CD14-positive monocyte (primary cell): ENCODE results near the gene STARD4. TPM values are rescaled to one million over a fixed set of nuclear protein-coding genes. Genes with fewer than 3 reads are reported as not detected.

Experiments used
- DNase-seq, 3 donors: peaks; one replicate each; pipeline ENCODE4 v3.0.0-alpha.2; 2011 to 2022
- H2AFZ ChIP-seq: 2 replicates; pipeline ENCODE4 v1.6.0; 2012; ENCODE audit warnings: mild to moderate bottlenecking, low read depth, low read length, inconsistent platforms; ENCODE audit not compliant: insufficient read depth, poor library complexity, severe bottlenecking
- H3K27ac ChIP-seq, 2 donors: 1 replicate in 1 of 2; 2 replicates in 1 of 2; pipeline ENCODE4 v1.5.1; 2012 to 2013; ENCODE audit warnings: low read length in 2 of 2, control low read depth in 1 of 2, inconsistent platforms in 1 of 2, low read depth in 1 of 2, mild to moderate bottlenecking in 1 of 2
- H3K27me3 ChIP-seq, 2 donors: one replicate each; pipeline versions ENCODE4 v1.6.0 to v1.6.1; 2011 to 2013; ENCODE audit warnings: low read length in 2 of 2; ENCODE audit not compliant: control insufficient read depth in 2 of 2, insufficient read depth in 2 of 2
- H3K36me3 ChIP-seq, 2 donors: replicated peaks in 1 of 2; 1 replicate in 1 of 2; 2 replicates in 1 of 2; pipeline versions ENCODE4 v1.5.1 to v1.6.1; 2012 to 2013; ENCODE audit warnings: low read length in 2 of 2, control low read depth in 1 of 2, inconsistent platforms in 1 of 2, mild to moderate bottlenecking in 1 of 2; ENCODE audit not compliant: insufficient read depth in 2 of 2, control insufficient read depth in 1 of 2
- H3K4me1 ChIP-seq, 2 donors: 1 replicate in 1 of 2; 2 replicates in 1 of 2; pipeline versions ENCODE4 v1.5.1 to v1.6.1; 2012 to 2013; ENCODE audit warnings: low read length in 2 of 2, control low read depth in 1 of 2, inconsistent platforms in 1 of 2, mild to moderate bottlenecking in 1 of 2, moderate library complexity in 1 of 2; ENCODE audit not compliant: insufficient read depth in 2 of 2, control insufficient read depth in 1 of 2
- H3K4me2 ChIP-seq: replicated peaks from 2 replicates; pipeline ENCODE3; 2012; ENCODE audit warnings: low read length, moderate library complexity, mild to moderate bottlenecking; ENCODE audit not compliant: poor library complexity, severe bottlenecking; ENCODE audit errors: extremely low read depth
- H3K4me3 ChIP-seq, 3 experiments: fragments of 200-600 bp in 1 of 3; sonication (generic) in 1 of 3; replicated peaks in 1 of 3; 1 replicate in 2 of 3; 2 replicates in 1 of 3; pipeline ENCODE4 v1.5.1; 2011 to 2013; ENCODE audit warnings: low read length in 3 of 3, mild to moderate bottlenecking in 3 of 3, control low read depth in 2 of 3, low read depth in 2 of 3, inconsistent platforms in 1 of 3, moderate library complexity in 1 of 3
- H3K79me2 ChIP-seq: 2 replicates; pipeline ENCODE4 v1.6.0; 2012; ENCODE audit warnings: mild to moderate bottlenecking, control low read depth, inconsistent platforms, low read length, moderate library complexity; ENCODE audit not compliant: insufficient read depth
- H3K9ac ChIP-seq: 2 replicates; pipeline ENCODE4 v1.6.0; 2017; ENCODE audit warnings: low read length, mild to moderate bottlenecking; ENCODE audit not compliant: insufficient read depth, poor library complexity, severe bottlenecking
- H3K9me3 ChIP-seq, 2 donors: replicated peaks in 1 of 2; 1 replicate in 1 of 2; 2 replicates in 1 of 2; pipeline versions ENCODE4 v1.5.1 to v1.6.1; 2012 to 2013; ENCODE audit warnings: low read length in 2 of 2, control low read depth in 1 of 2; ENCODE audit not compliant: control insufficient read depth in 1 of 2, insufficient read depth in 1 of 2
- H4K20me1 ChIP-seq: 2 replicates; pipeline ENCODE4 v1.6.0; 2012; ENCODE audit warnings: mild to moderate bottlenecking, low read length, control low read depth, moderate library complexity; ENCODE audit not compliant: insufficient read depth
- H3K27ac Mint-ChIP-seq, 7 donors: one replicate each; pipeline ENCODE4 v1.8.0; 2020; ENCODE audit warnings: mild to moderate bottlenecking in 7 of 7, mixed read lengths in 7 of 7, moderate library complexity in 6 of 7, inconsistent platforms in 2 of 7
- H3K27me3 Mint-ChIP-seq, 3 donors: one replicate each; pipeline ENCODE4 v1.8.0; 2021 to 2022; ENCODE audit warnings: low read depth in 3 of 3, mild to moderate bottlenecking in 3 of 3, mixed read lengths in 3 of 3, moderate library complexity in 3 of 3, inconsistent platforms in 1 of 3
- H3K36me3 Mint-ChIP-seq, 2 donors: one replicate each; pipeline ENCODE4 v1.8.0; 2020; ENCODE audit warnings: mixed read lengths in 2 of 2, inconsistent platforms in 1 of 2, mild to moderate bottlenecking in 1 of 2
- H3K4me1 Mint-ChIP-seq: one replicate; pipeline ENCODE4 v1.8.0; 2020; ENCODE audit warnings: mild to moderate bottlenecking, mixed read lengths
- H3K4me3 Mint-ChIP-seq, 2 donors: one replicate each; pipeline ENCODE4 v1.8.0; 2020; ENCODE audit warnings: mild to moderate bottlenecking in 2 of 2, mixed read lengths in 2 of 2, moderate library complexity in 1 of 2
- H3K9me3 Mint-ChIP-seq, 7 donors: one replicate each; pipeline ENCODE4 v1.8.0; 2020 to 2022; ENCODE audit warnings: mixed read lengths in 7 of 7, mild to moderate bottlenecking in 6 of 7, moderate library complexity in 6 of 7, inconsistent platforms in 2 of 7
- CTCF ChIP-seq: fragments of 200-600 bp; IDR thresholded peaks from one replicate; pipeline ENCODE4 v1.8.0; 2022; ENCODE audit warnings: antibody characterized with exemption, mild to moderate bottlenecking
- WGBS: methylation state at CpG from one replicate; pipeline ENCODE4 v1.1.5; 2013; ENCODE audit warnings: missing lambda C conversion rate; ENCODE audit not compliant: insufficient coverage; 5-methylcytosine and 5-hydroxymethylcytosine counted together
- intact Hi-C, 2 donors: fragments of 100-400 bp; cut with micrococcal nuclease; formaldehyde crosslinking; loops; one replicate each; pipeline versions ENCODE4 v1.15.0 to v1.15.1; 2023
- polyA minus RNA-seq: library from RNA; depleted of rRNA, polyadenylated mRNA; stranded (reverse); fragments of >200 nt; gene quantifications from 2 replicates; pipeline ENCODE4 v1.2.3, GENCODE V29; 2012
- polyA plus RNA-seq, 3 donors: library from polyadenylated mRNA; depleted of rRNA in 1 of 3; unstranded in 2 of 3; stranded (reverse) in 1 of 3; fragments of 300-500 nt in 2 of 3; fragments of >200 nt in 1 of 3; fragmentation: Illumina TruSeq in 2 of 3; gene quantifications; 1 replicate in 2 of 3; 2 replicates in 1 of 3; pipeline ENCODE4 v1.2.3, GENCODE V29; 2012 to 2021
- total RNA-seq, 12 experiments: library from RNA in 1 of 12; stranded (reverse) in 1 of 12; fragments of 120-200 nt in 1 of 12; gene quantifications; one replicate each; pipeline ENCODE4 v1.2.4 and lab custom pipeline; 2013 to 2026; ENCODE audit warnings: mixed read lengths in 6 of 12, inconsistent platforms in 1 of 12

Gene STARD4
- 14.9 TPM for total RNA-seq (2013)
- polyA plus RNA-seq (1 to 10 TPM; 6.4 to 7.7 (median 6.7) TPM), polyA minus RNA-seq (4.1 and 6.2 TPM in 2 replicates), total RNA-seq (lab: John Stamatoyannopoulos, UW) (72.7 to 177 (median 132) reads per million in 11 experiments)

- intact Hi-C loops = no loop called here
- H3K4me2 ChIP-seq = peak within 1 kb of the TSS; percentile 75
- Mint-ChIP-seq H3K36me3 (peaks cover 0 to 2% of the 10 kb centered on the region in 2 donors), H3K9me3 (no peaks in the 10 kb centered on the region), H3K27ac (peak within 1 kb of the TSS; percentile 89 to 97 (median 92)), H3K4me3 (peak within 1 kb of the TSS; percentile 97 to 98), H3K4me1 (peaks cover 28% of the 10 kb centered on the region), H3K27me3 (peaks cover 0 to 2% (median 1%) of the 10 kb centered on the region in 3 donors)
- peak; percentile 89 to 96 (median 89) for DNase-seq
- H3K4me3 ChIP-seq = peak within 1 kb of the TSS; percentile 71 to 91 (median 89)
- 0% methylated on average over 27 of the region's 41 CpGs for WGBS
- peaks cover 19 to 22% of the 10 kb centered on the region in 2 donors for H3K4me1 ChIP-seq
- H3K36me3 ChIP-seq = no peaks in the 10 kb centered on the region
- no peaks in the 10 kb centered on the region for H3K9me3 ChIP-seq
- peak within 1 kb of the TSS; percentile 81 to 87 for H3K27ac ChIP-seq
- H4K20me1 ChIP-seq = no peaks in the 10 kb centered on the region
- H3K79me2 ChIP-seq = peaks cover 22% of the 10 kb centered on the region
- peak within 1 kb of the TSS; percentile 85 for H3K9ac ChIP-seq
- peak within 1 kb of the TSS; percentile 85 for H2AFZ ChIP-seq
- H3K27me3 ChIP-seq = no peaks in the 10 kb centered on the region
- no peak for TF ChIP-seq CTCF
These were observed at the start of gene STARD4 for GRCh38 chr5:111512375-111513130. STARD4 (minus strand) TSS chr5:111512535; CDS start chr5:111507433, 5,102 bp downstream.

GRCh38 chr5:111559680-111560079 lies 47.3 kb upstream of the STARD4 start:
- Mint-ChIP-seq H3K27me3 (no peaks in the 10 kb centered on the region), H3K36me3 (no peaks in the 10 kb centered on the region), H3K4me3 (no peak overlapping the region), H3K4me1 (peaks cover 21% of the 10 kb centered on the region), H3K27ac (no peak overlapping the region), H3K9me3 (peaks cover 2 to 10% (median 3%) of the 10 kb centered on the region in 7 donors)
- no peak for DNase-seq
- intact Hi-C loops = loop anchor here in 1 of 2 donors (10.0 kb wide), 1 partner anchor 195 kb away; the partner anchor contains the start of gene NREP
- Histone ChIP-seq H3K79me2 (no peaks in the 10 kb centered on the region), H3K27me3 (no peaks in the 10 kb centered on the region), H2AFZ (no peak overlapping the region), H4K20me1 (no peaks in the 10 kb centered on the region), H3K9ac (no peak overlapping the region), H3K9me3 (no peaks in the 10 kb centered on the region), H3K4me3 (no peak overlapping the region), H3K4me2 (no peak overlapping the region), H3K36me3 (no peaks in the 10 kb centered on the region), H3K4me1 (peaks cover 4 to 26% of the 10 kb centered on the region in 2 donors), H3K27ac (no peak overlapping the region)
- TF ChIP-seq CTCF = no peak
